WERI-Rb-1 (cell line): ENCODE measurements around the gene ZNF335.

ENCODE experiments used
- DNase-seq: peaks from one replicate; pipeline ENCODE4 v3.0.0-alpha.2; 2020
- H3K27ac ChIP-seq: fragments of 250-450 bp; sonication (Bioruptor Pico); 2 replicates; pipeline ENCODE4 v1.5.1; 2020; ENCODE audit warnings: mild to moderate bottlenecking, moderate library complexity
- H3K27me3 ChIP-seq: fragments of 250-450 bp; sonication (Bioruptor Pico); 2 replicates; pipeline ENCODE4 v1.5.1; 2021; ENCODE audit warnings: mild to moderate bottlenecking, low read depth, moderate library complexity; ENCODE audit not compliant: insufficient read depth, severe bottlenecking
- H3K36me3 ChIP-seq: fragments of 250-450 bp; sonication (Bioruptor Pico); 2 replicates; pipeline ENCODE4 v1.5.1; 2020; ENCODE audit warnings: mild to moderate bottlenecking, moderate library complexity
- H3K4me3 ChIP-seq: 2 replicates; pipeline ENCODE4 v1.5.1; 2011; ENCODE audit warnings: low read depth, mild to moderate bottlenecking, control low read depth, low read length
- H3K9me3 ChIP-seq: fragments of 250-450 bp; sonication (Bioruptor Pico); 2 replicates; pipeline ENCODE4 v1.5.1; 2021; ENCODE audit warnings: mild to moderate bottlenecking, moderate library complexity; ENCODE audit not compliant: severe bottlenecking
- CTCF ChIP-seq: IDR thresholded peaks from 2 replicates; pipeline ENCODE4 v1.5.1; 2011; ENCODE audit warnings: low read depth, mild to moderate bottlenecking, control low read depth, inconsistent platforms, low read length

Gene ZNF335

GRCh38 chr20:45909336-45909808 lies 62.6 kb downstream of the ZNF335 start:
- Histone ChIP-seq H3K4me3 (no peak overlapping the region), H3K9me3 (no peaks in the 10 kb centered on the region), H3K36me3 (no peaks in the 10 kb centered on the region; the same call in 1 of the 2 replicates), H3K27ac (no peak overlapping the region), H3K27me3 (no peaks in the 10 kb centered on the region)
- DNase-seq = no peak
- TF ChIP-seq CTCF = no peak

- no peak for TF ChIP-seq CTCF
- DNase-seq = no peak
- Histone ChIP-seq H3K36me3 (no peaks in the 10 kb centered on the region; the same call in 1 of the 2 replicates), H3K4me3 (no peak overlapping the region), H3K9me3 (no peaks in the 10 kb centered on the region), H3K27ac (no peak overlapping the region), H3K27me3 (no peaks in the 10 kb centered on the region)
These were observed 63.9 kb downstream of the ZNF335 start for GRCh38 chr20:45908084-45908483.

GRCh38 chr20:45907219-45907948 lies 64.6 kb downstream of the ZNF335 start:
- Histone ChIP-seq H3K36me3 (no peaks in the 10 kb centered on the region; the same call in 1 of the 2 replicates), H3K4me3 (no peak overlapping the region), H3K27me3 (no peaks in the 10 kb centered on the region), H3K27ac (no peak overlapping the region), H3K9me3 (no peaks in the 10 kb centered on the region)
- no peak for DNase-seq
- TF ChIP-seq CTCF = no peak

GRCh38 chr20:45905505-45906079 lies 66.4 kb downstream of the ZNF335 start:
- peaks cover 9% of the 10 kb centered on the region for H3K36me3 ChIP-seq
- DNase-seq = no peak
- no peak overlapping the region for H3K27ac ChIP-seq
- no peaks in the 10 kb centered on the region for H3K27me3 ChIP-seq
- H3K9me3 ChIP-seq = no peaks in the 10 kb centered on the region
- H3K4me3 ChIP-seq = no peak overlapping the region
- TF ChIP-seq CTCF = no peak

GRCh38 chr20:45904583-45905504 lies 67.2 kb downstream of the ZNF335 start:
- Histone ChIP-seq H3K9me3 (no peaks in the 10 kb centered on the region), H3K27ac (no peak overlapping the region), H3K36me3 (peaks cover 13% of the 10 kb centered on the region), H3K4me3 (no peak overlapping the region), H3K27me3 (no peaks in the 10 kb centered on the region)
- no peak for TF ChIP-seq CTCF
- DNase-seq = no peak
